Fibroblast of the aortic adventitia (primary cell): ENCODE data around the gene CPA3. TPM values are rescaled to one million over a fixed set of nuclear protein-coding genes. Genes with fewer than 3 reads are reported as not detected.
A peak's percentile ranks its signal among the peaks of the same experiment; 100 is the strongest.

Source experiments
- DNase-seq: peaks from one replicate; pipeline ENCODE4 v3.0.0-alpha.2; 2010; ENCODE audit warnings: low read depth
- H3K4me3 ChIP-seq: 2 replicates; pipeline ENCODE4 v1.5.1; 2011; ENCODE audit warnings: low read depth, mild to moderate bottlenecking, control low read depth, low read length, moderate library complexity
- total RNA-seq: library from RNA; depleted of rRNA; stranded (reverse); fragments of >200 nt; gene quantifications from 2 replicates; pipeline ENCODE4 v1.2.3, GENCODE V29; 2012; ENCODE audit warnings: low replicate concordance
- TF ChIP-seq, protein P1 (sequence below): IDR thresholded peaks from 2 replicates; pipeline ENCODE4 v1.5.1; 2011; ENCODE audit warnings: mild to moderate bottlenecking, low read length, control low read depth, inconsistent platforms; ENCODE audit not compliant: insufficient read depth

CPA3 gene
- total RNA-seq, 1 donor: 0.18 TPM

DNA sequence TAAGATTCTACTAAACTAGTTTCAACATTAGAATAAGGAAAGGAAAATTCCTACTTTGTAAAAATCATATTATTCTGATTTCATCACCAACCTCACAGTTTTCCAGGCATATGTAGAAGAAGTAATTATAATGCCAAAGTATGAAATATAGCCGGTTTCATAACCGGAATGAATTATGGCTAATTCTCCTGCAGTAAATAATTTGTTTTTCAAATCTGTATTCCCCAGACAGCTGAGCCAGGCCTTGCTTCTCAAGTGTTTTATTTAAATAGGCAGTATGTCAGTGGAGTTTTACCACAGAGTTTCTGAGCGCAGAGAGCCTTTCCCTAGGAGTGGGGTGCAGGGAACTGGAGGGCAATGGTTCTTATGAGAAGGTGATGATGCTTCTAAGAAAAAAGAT lies 8.7 kb upstream of the CPA3 start:
- H3K4me3 ChIP-seq: no peak overlapping the region
- TF ChIP-seq, protein P1, sequence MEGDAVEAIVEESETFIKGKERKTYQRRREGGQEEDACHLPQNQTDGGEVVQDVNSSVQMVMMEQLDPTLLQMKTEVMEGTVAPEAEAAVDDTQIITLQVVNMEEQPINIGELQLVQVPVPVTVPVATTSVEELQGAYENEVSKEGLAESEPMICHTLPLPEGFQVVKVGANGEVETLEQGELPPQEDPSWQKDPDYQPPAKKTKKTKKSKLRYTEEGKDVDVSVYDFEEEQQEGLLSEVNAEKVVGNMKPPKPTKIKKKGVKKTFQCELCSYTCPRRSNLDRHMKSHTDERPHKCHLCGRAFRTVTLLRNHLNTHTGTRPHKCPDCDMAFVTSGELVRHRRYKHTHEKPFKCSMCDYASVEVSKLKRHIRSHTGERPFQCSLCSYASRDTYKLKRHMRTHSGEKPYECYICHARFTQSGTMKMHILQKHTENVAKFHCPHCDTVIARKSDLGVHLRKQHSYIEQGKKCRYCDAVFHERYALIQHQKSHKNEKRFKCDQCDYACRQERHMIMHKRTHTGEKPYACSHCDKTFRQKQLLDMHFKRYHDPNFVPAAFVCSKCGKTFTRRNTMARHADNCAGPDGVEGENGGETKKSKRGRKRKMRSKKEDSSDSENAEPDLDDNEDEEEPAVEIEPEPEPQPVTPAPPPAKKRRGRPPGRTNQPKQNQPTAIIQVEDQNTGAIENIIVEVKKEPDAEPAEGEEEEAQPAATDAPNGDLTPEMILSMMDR: no peak
- no peak for DNase-seq

DNA sequence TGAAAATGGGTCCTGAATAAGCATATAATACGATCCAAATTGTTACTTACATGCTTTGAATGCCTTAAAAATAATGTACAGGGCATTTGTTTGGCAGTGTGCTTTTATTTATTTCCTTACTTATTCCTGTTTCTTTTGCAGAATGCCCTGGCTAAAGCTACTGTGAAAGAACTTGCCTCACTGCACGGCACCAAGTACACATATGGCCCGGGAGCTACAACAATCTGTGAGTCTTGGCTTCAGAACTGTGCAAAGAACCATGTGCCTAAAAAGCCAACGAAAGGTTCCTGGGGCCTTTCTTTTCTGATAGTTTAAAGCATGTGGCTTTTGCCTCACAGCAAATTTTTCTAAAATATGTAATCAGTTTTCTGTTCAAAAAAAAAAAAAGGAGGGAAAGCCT lies 7.8 kb upstream of the CPA3 start:
- no peak overlapping the region for H3K4me3 ChIP-seq
- no peak for DNase-seq
- TF ChIP-seq, protein P1: no peak

- TF ChIP-seq, protein P1: peak; percentile 63
- H3K4me3 ChIP-seq: no peak overlapping the region
- DNase-seq: peak; percentile 71
Observed at GRCh38 chr3:148861277-148861869, 3.7 kb upstream of the CPA3 start.

- no peak overlapping the region for H3K4me3 ChIP-seq
- no peak for DNase-seq
- TF ChIP-seq, protein P1: no peak
Observed at GRCh38 chr3:148863297-148863696, 1.8 kb upstream of the CPA3 start.

DNA sequence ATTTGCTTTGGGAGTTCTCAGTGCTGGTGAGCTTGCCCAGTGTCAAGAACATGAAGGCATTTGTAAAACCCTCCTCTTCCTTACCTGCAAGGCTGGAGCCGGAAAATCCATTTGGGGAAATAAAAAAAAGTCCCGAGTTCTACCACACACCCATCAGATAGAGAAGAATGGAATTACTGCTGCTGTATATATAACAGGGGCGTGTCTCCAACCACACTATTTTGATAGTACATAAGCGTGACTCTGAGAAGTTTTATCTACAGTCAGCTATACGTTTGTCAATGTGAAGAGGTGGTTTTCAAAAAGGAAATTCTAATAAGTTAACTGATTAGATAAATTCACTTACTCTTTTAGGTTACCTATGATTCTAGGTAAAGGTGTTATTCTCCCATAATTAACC lies 1.3 kb upstream of the CPA3 start:
- H3K4me3 ChIP-seq: no peak overlapping the region
- TF ChIP-seq, protein P1: no peak
- no peak for DNase-seq

GRCh38 chr3:148866261-148866660 lies 1.2 kb downstream of the CPA3 start:
- peak; percentile 50 for DNase-seq
- TF ChIP-seq, protein P1: no peak
- H3K4me3 ChIP-seq: no peak overlapping the region
